ENCODE results near the gene CYP2W1.

DNA sequence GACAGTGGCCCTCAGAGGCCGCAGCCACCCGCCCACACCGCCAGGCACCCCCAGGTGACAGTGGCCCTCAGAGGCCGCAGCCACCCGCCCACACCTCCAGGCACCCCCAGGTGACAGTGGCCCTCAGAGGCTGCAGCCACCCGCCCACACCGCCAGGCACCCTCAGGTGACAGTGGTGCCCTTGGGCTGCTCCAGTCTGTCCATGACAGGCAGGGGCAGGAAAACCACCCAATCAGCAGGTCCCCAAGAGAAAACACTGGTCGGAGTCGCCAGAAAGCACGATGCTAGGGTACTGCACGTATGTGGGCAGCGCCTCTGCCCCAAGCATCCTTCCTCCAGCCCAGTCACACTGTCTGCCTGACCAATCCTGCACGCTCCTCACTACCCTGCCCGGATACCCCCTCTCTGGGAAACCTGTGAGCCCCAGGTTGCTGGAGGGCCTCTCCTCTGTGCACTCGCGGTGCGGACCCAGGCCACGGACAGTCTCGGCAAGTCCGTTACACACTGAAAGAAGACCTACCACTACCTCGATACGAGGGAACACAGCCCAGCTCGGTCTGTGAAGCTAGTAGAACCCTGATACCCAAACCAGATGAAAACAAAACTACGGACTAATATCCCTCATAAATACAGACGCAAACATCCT, 49.7 kb downstream of the CYP2W1 start:
- TF ChIP-seq, protein P1, sequence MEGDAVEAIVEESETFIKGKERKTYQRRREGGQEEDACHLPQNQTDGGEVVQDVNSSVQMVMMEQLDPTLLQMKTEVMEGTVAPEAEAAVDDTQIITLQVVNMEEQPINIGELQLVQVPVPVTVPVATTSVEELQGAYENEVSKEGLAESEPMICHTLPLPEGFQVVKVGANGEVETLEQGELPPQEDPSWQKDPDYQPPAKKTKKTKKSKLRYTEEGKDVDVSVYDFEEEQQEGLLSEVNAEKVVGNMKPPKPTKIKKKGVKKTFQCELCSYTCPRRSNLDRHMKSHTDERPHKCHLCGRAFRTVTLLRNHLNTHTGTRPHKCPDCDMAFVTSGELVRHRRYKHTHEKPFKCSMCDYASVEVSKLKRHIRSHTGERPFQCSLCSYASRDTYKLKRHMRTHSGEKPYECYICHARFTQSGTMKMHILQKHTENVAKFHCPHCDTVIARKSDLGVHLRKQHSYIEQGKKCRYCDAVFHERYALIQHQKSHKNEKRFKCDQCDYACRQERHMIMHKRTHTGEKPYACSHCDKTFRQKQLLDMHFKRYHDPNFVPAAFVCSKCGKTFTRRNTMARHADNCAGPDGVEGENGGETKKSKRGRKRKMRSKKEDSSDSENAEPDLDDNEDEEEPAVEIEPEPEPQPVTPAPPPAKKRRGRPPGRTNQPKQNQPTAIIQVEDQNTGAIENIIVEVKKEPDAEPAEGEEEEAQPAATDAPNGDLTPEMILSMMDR (IDR thresholded peaks at IDR 0.05), result no peak
- no peak for TF ChIP-seq POLR2A (IDR thresholded peaks at IDR 0.05)
